ENCODE results near the gene PPP4R3A. TPM values are rescaled to one million over a fixed set of nuclear protein-coding genes. Genes with fewer than 3 reads are reported as not detected.

Gene PPP4R3A
- total and polyA plus RNA-seq, 2 donors from 2014 or later = 29.0 to 86.5 TPM

- Histone ChIP-seq H3K9me3 (ENCODE audit: control insufficient read depth in 2 of 3, insufficient read depth in 1 of 3, low read length in 3 of 3) (no peaks in the 10 kb centered on the region), H3K36me3 (ENCODE audit: control insufficient read depth in 2 of 3, insufficient read depth in 3 of 3, low read length in 3 of 3) (no peaks in the 10 kb centered on the region), H3K27ac (ENCODE audit: low read depth in 2 of 2, low read length in 2 of 2) (peak overlapping the region in 1 of 2 donors; percentile 32), H3K9ac (ENCODE audit: low read length in 3 of 3) (no peak overlapping the region), H3K4me3 (ENCODE audit: low read length in 3 of 3) (no peak overlapping the region), H3K27me3 (ENCODE audit: control insufficient read depth, insufficient read depth, low read length) (no peaks in the 10 kb centered on the region), H3K4me1 (ENCODE audit: control insufficient read depth in 2 of 3, insufficient read depth in 2 of 3, low read depth in 1 of 3, low read length in 3 of 3) (no peaks in the 10 kb centered on the region)
- intact Hi-C loops (cut with DNase I) = no loop called here
- FAIRE-seq (no peak), DNase-seq (peak in 4 of 5 donors; percentile 37 to 70 (median 49))
- TF ChIP-seq, protein P1, sequence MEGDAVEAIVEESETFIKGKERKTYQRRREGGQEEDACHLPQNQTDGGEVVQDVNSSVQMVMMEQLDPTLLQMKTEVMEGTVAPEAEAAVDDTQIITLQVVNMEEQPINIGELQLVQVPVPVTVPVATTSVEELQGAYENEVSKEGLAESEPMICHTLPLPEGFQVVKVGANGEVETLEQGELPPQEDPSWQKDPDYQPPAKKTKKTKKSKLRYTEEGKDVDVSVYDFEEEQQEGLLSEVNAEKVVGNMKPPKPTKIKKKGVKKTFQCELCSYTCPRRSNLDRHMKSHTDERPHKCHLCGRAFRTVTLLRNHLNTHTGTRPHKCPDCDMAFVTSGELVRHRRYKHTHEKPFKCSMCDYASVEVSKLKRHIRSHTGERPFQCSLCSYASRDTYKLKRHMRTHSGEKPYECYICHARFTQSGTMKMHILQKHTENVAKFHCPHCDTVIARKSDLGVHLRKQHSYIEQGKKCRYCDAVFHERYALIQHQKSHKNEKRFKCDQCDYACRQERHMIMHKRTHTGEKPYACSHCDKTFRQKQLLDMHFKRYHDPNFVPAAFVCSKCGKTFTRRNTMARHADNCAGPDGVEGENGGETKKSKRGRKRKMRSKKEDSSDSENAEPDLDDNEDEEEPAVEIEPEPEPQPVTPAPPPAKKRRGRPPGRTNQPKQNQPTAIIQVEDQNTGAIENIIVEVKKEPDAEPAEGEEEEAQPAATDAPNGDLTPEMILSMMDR (IDR thresholded peaks at IDR 0.05; ENCODE audit: borderline replicate concordance, extremely low read depth, insufficient read depth) = no peak
Measured at GRCh38 chr14:91554535-91555332, 44.6 kb upstream of the PPP4R3A start.

- TF ChIP-seq, protein P1 (IDR thresholded peaks at IDR 0.05; ENCODE audit: borderline replicate concordance, extremely low read depth, insufficient read depth) = no peak
- no peak overlapping the region for H3K4me3 ChIP-seq (ENCODE audit: low read length in 3 of 3)
- DNase-seq = no peak
- no peak for FAIRE-seq
- H3K36me3 ChIP-seq (ENCODE audit: control insufficient read depth in 2 of 3, insufficient read depth in 3 of 3, low read length in 3 of 3) = no peaks in the 10 kb centered on the region
- no peak overlapping the region for H3K9ac ChIP-seq (ENCODE audit: low read length in 3 of 3)
- intact Hi-C loops (cut with DNase I) = no loop called here
- no peaks in the 10 kb centered on the region for H3K4me1 ChIP-seq (ENCODE audit: control insufficient read depth in 2 of 3, insufficient read depth in 2 of 3, low read depth in 1 of 3, low read length in 3 of 3)
- H3K27ac ChIP-seq (ENCODE audit: low read depth in 2 of 2, low read length in 2 of 2) = no peak overlapping the region
- H3K9me3 ChIP-seq (ENCODE audit: control insufficient read depth in 2 of 3, insufficient read depth in 1 of 3, low read length in 3 of 3) = no peaks in the 10 kb centered on the region
- no peaks in the 10 kb centered on the region for H3K27me3 ChIP-seq (ENCODE audit: control insufficient read depth, insufficient read depth, low read length)
Measured at GRCh38 chr14:91548108-91548507, 38.0 kb upstream of the PPP4R3A start.

- intact Hi-C loops (cut with DNase I) = no loop called here
- Histone ChIP-seq H3K27ac (ENCODE audit: low read depth in 2 of 2, low read length in 2 of 2) (no peak overlapping the region), H3K27me3 (ENCODE audit: control insufficient read depth, insufficient read depth, low read length) (no peaks in the 10 kb centered on the region), H3K4me1 (ENCODE audit: control insufficient read depth in 2 of 3, insufficient read depth in 2 of 3, low read depth in 1 of 3, low read length in 3 of 3) (no peaks in the 10 kb centered on the region), H3K9ac (ENCODE audit: low read length in 3 of 3) (no peak overlapping the region), H3K36me3 (ENCODE audit: control insufficient read depth in 2 of 3, insufficient read depth in 3 of 3, low read length in 3 of 3) (no peaks in the 10 kb centered on the region), H3K4me3 (ENCODE audit: low read length in 3 of 3) (no peak overlapping the region), H3K9me3 (ENCODE audit: control insufficient read depth in 2 of 3, insufficient read depth in 1 of 3, low read length in 3 of 3) (peaks cover 0 to 8% (median 0%) of the 10 kb centered on the region in 3 donors)
- FAIRE-seq = no peak
- DNase-seq = no peak
- TF ChIP-seq, protein P1 (IDR thresholded peaks at IDR 0.05; ENCODE audit: borderline replicate concordance, extremely low read depth, insufficient read depth) = no peak
Measured at GRCh38 chr14:91545946-91546716, 36.0 kb upstream of the PPP4R3A start.

Data from kidney (tissue), 14 donors.